H1 (cell line): ENCODE results near the gene TTC33. TPM values are rescaled to one million over a fixed set of nuclear protein-coding genes. Genes with fewer than 3 reads are reported as not detected.

Experiments
- CBX8 ChIP-seq: fragments of 300-800, 300-1000 bp; sonication (generic); IDR thresholded peaks from 2 replicates; pipeline ENCODE4 v1.7.1; 2016; ENCODE audit warnings: low read depth, low read length, borderline replicate concordance
- TAF7 ChIP-seq: optimal IDR thresholded peaks from 2 replicates; pipeline ENCODE3; 2011; ENCODE audit warnings: low read depth, mild to moderate bottlenecking, inconsistent platforms, low read length, moderate library complexity, borderline replicate concordance
- polyA plus RNA-seq, 7 experiments: library from polyadenylated mRNA; depleted of rRNA in 3 of 7; stranded (reverse) in 5 of 7; unstranded in 2 of 7; fragments of >200 nt in 5 of 7; fragments of 200-250 nt in 2 of 7; gene quantifications; 1 replicate in 5 of 7; 2 replicates in 1 of 7; 4 replicates in 1 of 7; pipeline versions ENCODE4 v1.2.1 to v1.2.3, GENCODE V29; 2011 to 2013; ENCODE audit warnings: missing spikeins in 2 of 7, mixed read lengths in 2 of 7
- total RNA-seq: library from RNA; stranded (reverse); fragmentation: NEBNext Ultra II Directional; extraction: Animal tissue kit (Norgen Biotek cat#: 25700); gene quantifications from 2 replicates; pipeline ENCODE4 v1.2.1, GENCODE V29; 2021

The TTC33 gene
- total and polyA plus RNA-seq, 2 of the 8 experiments (the other 6 are each of a cell fraction or from before 2014, with no cell fraction given) = 1.2 to 12.6 TPM

GRCh38 chr5:40716590-40716989, 39.2 kb downstream of the TTC33 start (continued):
- TF ChIP-seq CBX8 = no peak
- TF ChIP-seq TAF7 = no peak
- TF ChIP-seq, all 59 proteins: peak for 0
